AG09309 (cell line): ENCODE results near the gene SLC49A4.

Experiments
- DNase-seq: peaks from one replicate; pipeline ENCODE4 v3.0.0-alpha.2; 2010; ENCODE audit warnings: low read depth
- H3K4me3 ChIP-seq: 2 replicates; pipeline ENCODE4 v1.5.1; 2011; ENCODE audit warnings: mild to moderate bottlenecking, low read depth, low read length, moderate library complexity; ENCODE audit not compliant: control insufficient read depth
- TF ChIP-seq, protein P1 (sequence below): IDR thresholded peaks from 2 replicates; pipeline ENCODE4 v1.5.1; 2011; ENCODE audit warnings: mild to moderate bottlenecking, low read depth, low read length, inconsistent platforms; ENCODE audit not compliant: insufficient read depth, control insufficient read depth; ENCODE audit errors: missing control alignments

Gene SLC49A4

DNA sequence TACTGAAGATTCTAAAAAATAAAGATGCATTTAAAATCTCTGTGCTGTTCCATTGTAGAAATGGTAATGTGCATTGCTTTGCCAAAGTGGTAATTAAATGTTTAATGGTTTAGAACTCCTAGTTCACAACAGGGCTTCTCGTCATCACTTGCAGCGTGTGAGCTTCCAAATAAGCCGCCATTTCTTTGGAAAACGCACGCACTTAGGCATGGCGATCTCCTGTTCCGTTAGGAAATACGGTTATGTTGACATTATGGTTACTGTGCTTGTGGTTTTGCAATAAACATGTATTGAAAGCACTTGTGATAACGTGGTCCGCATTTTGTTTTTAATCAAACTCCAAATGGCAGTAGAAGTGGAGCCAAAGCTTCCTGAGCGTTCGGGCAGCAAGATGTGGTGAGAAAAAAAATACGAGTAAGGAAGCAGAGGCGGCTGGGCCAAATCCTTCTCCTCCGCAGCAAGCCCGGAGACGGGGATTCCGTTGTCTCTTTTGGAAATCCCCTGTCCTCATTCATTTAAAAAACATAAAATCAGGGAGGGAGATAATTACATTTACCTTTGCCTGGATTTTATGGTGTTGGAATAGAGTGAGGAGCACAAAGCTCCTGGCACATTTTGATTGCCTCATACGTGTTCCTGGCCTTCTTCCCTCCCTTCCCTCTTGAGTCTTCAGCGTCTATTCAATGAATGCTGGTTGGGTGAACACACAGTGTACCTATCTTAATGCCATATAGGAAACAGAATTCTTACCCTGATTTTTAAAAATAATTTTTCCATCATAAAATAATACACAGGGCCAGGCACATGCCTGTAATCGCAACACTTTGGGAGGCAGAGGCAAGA is 97.5 kb downstream of the SLC49A4 start:
- TF ChIP-seq, protein P1, sequence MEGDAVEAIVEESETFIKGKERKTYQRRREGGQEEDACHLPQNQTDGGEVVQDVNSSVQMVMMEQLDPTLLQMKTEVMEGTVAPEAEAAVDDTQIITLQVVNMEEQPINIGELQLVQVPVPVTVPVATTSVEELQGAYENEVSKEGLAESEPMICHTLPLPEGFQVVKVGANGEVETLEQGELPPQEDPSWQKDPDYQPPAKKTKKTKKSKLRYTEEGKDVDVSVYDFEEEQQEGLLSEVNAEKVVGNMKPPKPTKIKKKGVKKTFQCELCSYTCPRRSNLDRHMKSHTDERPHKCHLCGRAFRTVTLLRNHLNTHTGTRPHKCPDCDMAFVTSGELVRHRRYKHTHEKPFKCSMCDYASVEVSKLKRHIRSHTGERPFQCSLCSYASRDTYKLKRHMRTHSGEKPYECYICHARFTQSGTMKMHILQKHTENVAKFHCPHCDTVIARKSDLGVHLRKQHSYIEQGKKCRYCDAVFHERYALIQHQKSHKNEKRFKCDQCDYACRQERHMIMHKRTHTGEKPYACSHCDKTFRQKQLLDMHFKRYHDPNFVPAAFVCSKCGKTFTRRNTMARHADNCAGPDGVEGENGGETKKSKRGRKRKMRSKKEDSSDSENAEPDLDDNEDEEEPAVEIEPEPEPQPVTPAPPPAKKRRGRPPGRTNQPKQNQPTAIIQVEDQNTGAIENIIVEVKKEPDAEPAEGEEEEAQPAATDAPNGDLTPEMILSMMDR, result no peak
- DNase-seq, result no peak

DNA sequence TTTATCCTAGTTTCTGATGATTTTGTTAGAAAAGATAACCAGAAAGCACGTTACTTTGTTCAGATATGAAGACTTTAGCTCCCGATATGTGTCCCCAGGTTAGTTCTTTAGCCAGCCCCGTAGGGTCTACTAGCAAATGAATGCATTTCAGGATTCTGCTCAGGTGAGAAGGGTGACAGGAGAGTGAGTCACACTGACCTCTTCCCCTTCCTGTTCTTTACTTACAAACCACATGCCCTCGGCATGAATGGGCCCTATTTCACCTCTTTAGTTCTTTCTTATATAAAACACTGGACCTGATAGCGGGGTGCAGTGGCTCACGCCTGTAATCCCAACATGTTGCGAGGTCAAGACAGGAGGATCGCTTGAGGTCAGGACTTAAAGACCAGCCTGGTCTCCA is 98.4 kb downstream of the SLC49A4 start:
- DNase-seq, result no peak
- no peak overlapping the region for H3K4me3 ChIP-seq
- TF ChIP-seq, protein P1, result no peak

More for the DNA sequence above, 97.5 kb downstream of the SLC49A4 start:
- H3K4me3 ChIP-seq, result no peak overlapping the region

DNA sequence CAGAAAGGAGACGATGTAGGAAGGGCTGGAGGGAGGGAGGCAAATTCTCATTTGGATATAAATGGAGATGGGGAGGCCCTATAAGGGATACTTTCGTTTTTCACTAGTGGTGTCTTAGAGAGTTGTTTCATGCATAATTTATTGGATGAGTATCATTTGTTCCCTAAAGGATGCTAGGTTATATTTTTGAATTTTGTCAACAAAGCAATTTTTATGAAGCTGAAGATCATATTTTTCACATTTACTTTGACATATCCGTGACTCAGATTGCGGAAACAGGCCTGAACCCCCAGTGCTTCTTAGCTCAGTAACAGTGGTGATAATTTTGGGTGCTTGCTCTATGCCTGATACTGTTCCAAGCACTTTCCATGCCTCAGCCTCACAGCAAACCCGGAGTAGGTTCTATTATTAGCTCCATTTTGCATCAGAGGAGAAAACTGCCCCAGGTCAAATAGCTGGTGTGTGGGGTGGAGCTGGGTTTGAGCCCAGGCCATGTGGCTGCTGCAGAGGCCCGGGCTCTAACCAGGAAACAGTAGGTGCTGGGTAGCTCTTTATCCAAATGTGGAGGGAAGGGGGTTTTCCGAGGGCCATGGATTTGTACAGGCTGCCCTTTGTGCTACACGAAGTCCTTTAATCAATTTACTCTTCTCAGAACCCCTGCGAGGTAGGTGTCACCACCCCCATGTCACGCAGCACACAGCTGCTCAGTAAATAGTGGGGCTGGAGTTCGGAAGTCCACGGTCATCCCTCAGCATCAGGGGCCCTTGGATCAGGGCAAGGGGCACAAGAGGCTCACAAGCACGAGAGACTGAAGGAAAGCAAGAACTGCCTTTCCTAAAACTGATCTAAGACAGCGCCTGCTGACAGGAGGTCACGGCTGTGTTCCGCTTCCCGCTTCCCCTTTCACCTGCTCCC is 99.1 kb downstream of the SLC49A4 start:
- TF ChIP-seq, protein P1, result no peak
- no peak overlapping the region for H3K4me3 ChIP-seq
- no peak for DNase-seq

DNA sequence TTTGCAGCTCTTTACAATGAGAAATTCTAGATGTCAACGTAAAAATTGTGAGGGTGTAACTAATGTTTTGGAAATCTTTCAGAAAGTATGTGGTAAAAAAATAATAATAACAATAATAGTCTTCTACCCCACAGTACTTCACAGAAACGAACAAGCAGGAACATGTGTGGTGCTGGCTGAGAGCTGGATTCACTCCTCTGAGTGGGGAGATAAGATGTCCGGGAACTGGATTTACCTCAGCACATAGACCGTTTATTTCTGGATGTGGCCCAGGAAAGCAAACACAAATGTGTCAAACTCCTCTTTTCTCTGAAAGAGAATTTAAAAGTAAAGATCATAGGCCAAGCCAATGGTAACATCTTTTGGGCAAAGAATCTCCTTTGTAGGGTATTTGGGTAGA is 103.4 kb downstream of the SLC49A4 start:
- no peak overlapping the region for H3K4me3 ChIP-seq
- TF ChIP-seq, protein P1, result no peak
- DNase-seq, result no peak

DNA sequence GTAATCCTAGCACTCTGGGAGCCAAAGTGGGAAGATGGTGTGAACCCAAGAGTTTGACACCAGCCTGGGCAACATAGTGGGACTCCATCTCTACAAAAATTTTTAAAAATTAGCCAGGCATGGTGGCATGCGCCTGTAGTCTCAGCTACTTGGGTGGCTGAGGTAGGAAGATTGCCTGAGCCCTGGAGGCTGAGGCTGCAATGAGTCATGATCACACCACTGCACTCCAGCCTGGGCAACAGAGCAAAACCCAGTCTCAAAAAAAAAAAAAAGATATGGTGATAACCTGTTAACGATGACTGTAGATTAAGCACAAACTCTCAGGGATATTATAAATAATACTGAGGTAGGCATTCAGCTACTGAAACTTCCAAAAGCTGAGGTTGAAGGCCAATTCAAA is 107.5 kb downstream of the SLC49A4 start:
- no peak overlapping the region for H3K4me3 ChIP-seq
- no peak for DNase-seq
- TF ChIP-seq, protein P1, result no peak

DNA sequence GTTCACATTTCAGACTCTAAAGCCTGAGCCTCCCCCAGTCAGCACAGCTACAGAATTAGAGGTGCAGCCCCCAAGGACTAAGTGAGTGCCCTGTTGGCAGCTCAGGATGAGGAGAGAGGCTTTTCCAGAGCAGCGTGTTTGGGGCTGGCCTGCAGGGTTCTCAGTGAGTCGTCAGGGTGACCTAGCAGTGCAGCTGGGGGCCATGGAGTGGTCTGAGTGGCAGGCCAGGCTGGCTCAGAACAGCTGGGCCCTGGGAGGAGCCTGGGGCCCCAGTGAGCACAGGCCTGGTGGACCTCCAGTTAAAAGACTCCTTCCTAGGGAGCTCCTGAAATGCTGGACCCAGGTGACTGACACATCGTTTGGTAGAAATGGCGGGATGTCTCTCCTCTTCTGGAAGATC is 108.3 kb downstream of the SLC49A4 start:
- no peak for DNase-seq
- TF ChIP-seq, protein P1, result no peak
- H3K4me3 ChIP-seq, result no peak overlapping the region
